ENCODE measurements around the gene DGUOK.
"Not testable (repeated sequence)": the region's sequence is repeated elsewhere in the genome, so short reads cannot be mapped to it uniquely, and the experiment has no call there.

Gene DGUOK

GRCh38 chr2:73926493-73927327, at the start of gene DGUOK:
DGUOK (plus strand) TSS chr2:73926880; CDS start chr2:73926911, 31 bp downstream.
- peak; percentile 98 for DNase-seq

- no peak for DNase-seq
These were observed 49.4 kb upstream of the DGUOK start for GRCh38 chr2:73877071-73877802.

GRCh38 chr2:73877984-73878383, 48.7 kb upstream of the DGUOK start:
- DNase-seq = not testable (repeated sequence)

- DNase-seq = no peak
These were observed 41.3 kb upstream of the DGUOK start for GRCh38 chr2:73885406-73885805.

GRCh38 chr2:73886357-73886756, 40.3 kb upstream of the DGUOK start:
- no peak for DNase-seq

- DNase-seq = not testable (repeated sequence)
These were observed 38.9 kb upstream of the DGUOK start for GRCh38 chr2:73887596-73888353.

GRCh38 chr2:73888388-73888787, 38.3 kb upstream of the DGUOK start:
- DNase-seq = no peak

GRCh38 chr2:73889206-73889605, 37.5 kb upstream of the DGUOK start:
- DNase-seq = no peak

- no peak for DNase-seq
These were observed 36.2 kb upstream of the DGUOK start for GRCh38 chr2:73890301-73891092.

- DNase-seq = no peak
These were observed 35.3 kb upstream of the DGUOK start for GRCh38 chr2:73891276-73891901.

GRCh38 chr2:73892631-73893329, 33.9 kb upstream of the DGUOK start, which contains the start of gene ACTG2:
ACTG2 (plus strand) TSS chr2:73893008; CDS start chr2:73901312, 8,304 bp downstream.
- no peak for DNase-seq

- DNase-seq = no peak
These were observed 32.8 kb upstream of the DGUOK start for GRCh38 chr2:73893764-73894474.

GRCh38 chr2:73894475-73894850, 32.2 kb upstream of the DGUOK start:
- DNase-seq = no peak

GRCh38 chr2:73894877-73895276, 31.8 kb upstream of the DGUOK start:
- DNase-seq = no peak

- no peak for DNase-seq
These were observed 31.2 kb upstream of the DGUOK start for GRCh38 chr2:73895473-73895872.

GRCh38 chr2:73896362-73897239, 30.1 kb upstream of the DGUOK start:
- peak; percentile 20 for DNase-seq

GRCh38 chr2:73897240-73897583, 29.5 kb upstream of the DGUOK start:
- no peak for DNase-seq

- no peak for DNase-seq
These were observed 28.7 kb upstream of the DGUOK start for GRCh38 chr2:73897934-73898333.

- no peak for DNase-seq
These were observed 26.8 kb upstream of the DGUOK start for GRCh38 chr2:73899801-73900336.

Measured in CD4-positive, alpha-beta T cell treated with Interferon gamma for 1 hour (primary cell).